Measurements from ENCODE around the gene SEZ6.

The SEZ6 gene

GRCh38 chr17:28957277-28957991, 48.4 kb downstream of the SEZ6 start (continued):
- no peak for TF ChIP-seq MEIS1 (CRISPR knock-in tag; IDR thresholded peaks at IDR 0.05; ENCODE audit: borderline replicate concordance)
- TF ChIP-seq MYNN (tag by site-specific recombination; IDR thresholded peaks at IDR 0.05; ENCODE audit: borderline replicate concordance) = no peak
- no peak for TF ChIP-seq ZNF600 (tag by site-specific recombination; IDR thresholded peaks at IDR 0.05)
- no peak for TF ChIP-seq KLF8 (tag by site-specific recombination; IDR thresholded peaks at IDR 0.05)

DNA sequence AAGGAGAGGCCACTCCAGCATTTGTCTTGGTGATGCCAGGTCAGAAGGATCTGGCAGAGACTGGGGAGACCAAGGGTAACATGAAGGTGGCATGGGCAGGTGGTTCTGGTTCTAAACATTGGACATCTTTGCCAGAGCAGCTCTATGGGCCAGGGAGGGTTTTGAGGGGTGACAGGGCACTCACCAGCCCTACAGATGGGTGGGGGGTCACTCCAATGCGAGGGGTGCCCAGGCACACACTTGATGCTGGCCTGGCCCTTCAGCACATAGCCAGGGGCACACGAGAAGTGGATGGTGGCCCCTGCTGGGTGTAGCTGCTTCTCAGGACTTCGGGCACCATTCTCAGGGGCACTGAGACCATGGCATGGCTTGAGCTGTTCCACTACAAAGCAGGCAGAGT, 49.0 kb downstream of the SEZ6 start:
- TF ChIP-seq ZNF670 (tag by site-specific recombination; IDR thresholded peaks at IDR 0.05; ENCODE audit: low read depth) (no peak), ZNF677 (tag by site-specific recombination; IDR thresholded peaks at IDR 0.05) (no peak), ZNF555 (tag by site-specific recombination; conservative IDR thresholded peaks at IDR 0.05) (no peak), ZNF184 (tag by site-specific recombination; IDR thresholded peaks at IDR 0.05) (no peak), ELK4 (IDR thresholded peaks at IDR 0.05; ENCODE audit: borderline replicate concordance, low read depth, low read length) (no peak), ZBTB21 (tag by site-specific recombination; IDR thresholded peaks at IDR 0.05) (no peak)
- TF ChIP-seq, protein P1, sequence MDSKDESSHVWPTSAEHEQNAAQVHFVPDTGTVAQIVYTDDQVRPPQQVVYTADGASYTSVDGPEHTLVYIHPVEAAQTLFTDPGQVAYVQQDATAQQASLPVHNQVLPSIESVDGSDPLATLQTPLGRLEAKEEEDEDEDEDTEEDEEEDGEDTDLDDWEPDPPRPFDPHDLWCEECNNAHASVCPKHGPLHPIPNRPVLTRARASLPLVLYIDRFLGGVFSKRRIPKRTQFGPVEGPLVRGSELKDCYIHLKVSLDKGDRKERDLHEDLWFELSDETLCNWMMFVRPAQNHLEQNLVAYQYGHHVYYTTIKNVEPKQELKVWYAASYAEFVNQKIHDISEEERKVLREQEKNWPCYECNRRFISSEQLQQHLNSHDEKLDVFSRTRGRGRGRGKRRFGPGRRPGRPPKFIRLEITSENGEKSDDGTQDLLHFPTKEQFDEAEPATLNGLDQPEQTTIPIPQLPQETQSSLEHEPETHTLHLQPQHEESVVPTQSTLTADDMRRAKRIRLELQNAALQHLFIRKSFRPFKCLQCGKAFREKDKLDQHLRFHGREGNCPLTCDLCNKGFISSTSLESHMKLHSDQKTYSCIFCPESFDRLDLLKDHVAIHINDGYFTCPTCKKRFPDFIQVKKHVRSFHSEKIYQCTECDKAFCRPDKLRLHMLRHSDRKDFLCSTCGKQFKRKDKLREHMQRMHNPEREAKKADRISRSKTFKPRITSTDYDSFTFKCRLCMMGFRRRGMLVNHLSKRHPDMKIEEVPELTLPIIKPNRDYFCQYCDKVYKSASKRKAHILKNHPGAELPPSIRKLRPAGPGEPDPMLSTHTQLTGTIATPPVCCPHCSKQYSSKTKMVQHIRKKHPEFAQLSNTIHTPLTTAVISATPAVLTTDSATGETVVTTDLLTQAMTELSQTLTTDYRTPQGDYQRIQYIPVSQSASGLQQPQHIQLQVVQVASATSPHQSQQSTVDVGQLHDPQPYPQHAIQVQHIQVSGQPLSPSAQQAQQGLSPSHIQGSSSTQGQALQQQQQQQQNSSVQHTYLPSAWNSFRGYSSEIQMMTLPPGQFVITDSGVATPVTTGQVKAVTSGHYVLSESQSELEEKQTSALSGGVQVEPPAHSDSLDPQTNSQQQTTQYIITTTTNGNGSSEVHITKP (tag by site-specific recombination; IDR thresholded peaks at IDR 0.05) = no peak
- CTCF ChIA-PET = interaction anchor here (0.9 to 18.9 kb wide), 3 partner anchors 9 to 156 kb away, joined by 3 to 680 read pairs (median 7); no protein-coding TSS in a partner anchor

DNA sequence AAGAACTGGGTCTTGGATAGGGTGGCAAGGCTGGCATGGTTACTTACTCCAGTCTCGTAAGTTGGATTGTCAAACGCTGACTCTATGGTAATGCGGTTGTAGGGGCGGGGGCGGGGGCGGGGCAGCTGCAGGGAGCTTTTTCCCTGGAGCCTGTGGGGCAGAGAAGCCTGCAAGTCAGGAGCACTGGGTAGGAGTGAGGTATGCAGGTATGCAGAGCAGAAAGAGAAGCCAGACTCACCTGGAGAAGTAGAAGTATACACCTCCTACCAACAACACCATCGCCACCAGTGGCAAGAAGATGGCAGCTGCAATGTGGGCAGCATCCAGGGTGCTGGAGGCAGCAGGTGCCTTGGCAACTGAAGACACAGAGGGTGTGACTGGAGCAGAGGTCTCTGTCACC, 49.7 kb downstream of the SEZ6 start:
- Histone ChIP-seq H3K9me3 (ENCODE audit: control insufficient read depth, insufficient read depth, low read depth, low read length) (no peaks in the 10 kb centered on the region), H3K4me3 (ENCODE audit: low read depth, low read length) (no peak overlapping the region), H3K36me3 (ENCODE audit: control insufficient read depth in 2 of 2, insufficient read depth in 1 of 2, low read length in 2 of 2) (no peaks in the 10 kb centered on the region), H3K27ac (ENCODE audit: extremely low read depth, low read depth, low read length) (no peak overlapping the region), H3K4me1 (ENCODE audit: control insufficient read depth, insufficient read depth, low read length) (no peaks in the 10 kb centered on the region)
- ChIA-PET POLR2A (interaction anchor here (0.6 kb wide), 1 partner anchor 246 kb away, joined by 8 read pairs; no protein-coding TSS in a partner anchor), CTCF (interaction anchor here (0.6 to 18.9 kb wide), 5 partner anchors 8 to 229 kb away, joined by 3 to 680 read pairs (median 63); partner anchors contain the start of gene TLCD1)
- no peak for TF ChIP-seq REST (tag by site-specific recombination; IDR thresholded peaks at IDR 0.05)
- no peak for TF ChIP-seq ZNF776 (tag by site-specific recombination; IDR thresholded peaks at IDR 0.05; ENCODE audit: borderline replicate concordance)
- no peak for TF ChIP-seq ZNF677 (tag by site-specific recombination; IDR thresholded peaks at IDR 0.05)
- no peak for TF ChIP-seq GLI2 (tag by site-specific recombination; IDR thresholded peaks at IDR 0.05; ENCODE audit: borderline replicate concordance, low read depth)
- TF ChIP-seq ZNF837 (tag by site-specific recombination; IDR thresholded peaks at IDR 0.05) = no peak
- TF ChIP-seq GLIS1 (tag by site-specific recombination; IDR thresholded peaks at IDR 0.05) = no peak
- TF ChIP-seq ZNF23 (tag by site-specific recombination; IDR thresholded peaks at IDR 0.05; ENCODE audit: borderline replicate concordance) = no peak
- TF ChIP-seq SETDB1 (IDR thresholded peaks at IDR 0.05; ENCODE audit: insufficient read length, low read length) = no peak
- no peak for TF ChIP-seq ZFHX2 (tag by site-specific recombination; conservative IDR thresholded peaks at IDR 0.05)
- no peak for TF ChIP-seq ZNF571 (tag by site-specific recombination; IDR thresholded peaks at IDR 0.05)
- TF ChIP-seq KLF17 (tag by site-specific recombination; IDR thresholded peaks at IDR 0.05) = no peak
- TF ChIP-seq, protein P2, sequence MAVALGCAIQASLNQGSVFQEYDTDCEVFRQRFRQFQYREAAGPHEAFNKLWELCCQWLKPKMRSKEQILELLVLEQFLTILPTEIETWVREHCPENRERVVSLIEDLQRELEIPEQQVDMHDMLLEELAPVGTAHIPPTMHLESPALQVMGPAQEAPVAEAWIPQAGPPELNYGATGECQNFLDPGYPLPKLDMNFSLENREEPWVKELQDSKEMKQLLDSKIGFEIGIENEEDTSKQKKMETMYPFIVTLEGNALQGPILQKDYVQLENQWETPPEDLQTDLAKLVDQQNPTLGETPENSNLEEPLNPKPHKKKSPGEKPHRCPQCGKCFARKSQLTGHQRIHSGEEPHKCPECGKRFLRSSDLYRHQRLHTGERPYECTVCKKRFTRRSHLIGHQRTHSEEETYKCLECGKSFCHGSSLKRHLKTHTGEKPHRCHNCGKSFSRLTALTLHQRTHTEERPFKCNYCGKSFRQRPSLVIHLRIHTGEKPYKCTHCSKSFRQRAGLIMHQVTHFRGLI (tag by site-specific recombination; IDR thresholded peaks at IDR 0.05) = no peak

More for the DNA sequence above, 49.0 kb downstream of the SEZ6 start:
- H3K9me3 ChIP-seq (ENCODE audit: control insufficient read depth, insufficient read depth, low read depth, low read length) = no peaks in the 10 kb centered on the region
- H3K4me1 ChIP-seq (ENCODE audit: control insufficient read depth, insufficient read depth, low read length) = no peaks in the 10 kb centered on the region
- H3K36me3 ChIP-seq (ENCODE audit: control insufficient read depth in 2 of 2, insufficient read depth in 1 of 2, low read length in 2 of 2) = no peaks in the 10 kb centered on the region
- no peak overlapping the region for H3K27ac ChIP-seq (ENCODE audit: extremely low read depth, low read depth, low read length)
- H3K4me3 ChIP-seq (ENCODE audit: low read depth, low read length) = no peak overlapping the region
- POLR2A ChIA-PET = no interaction called here
